Endothelial cell (in vitro differentiated cells): ENCODE results near the gene IL18R1. TPM values are rescaled to one million over a fixed set of nuclear protein-coding genes. Genes with fewer than 3 reads are reported as not detected.

Source experiments
- DNase-seq: peaks from one replicate; pipeline ENCODE4 v3.0.0; 2021; ENCODE audit warnings: low spot score
- H3K27ac Mint-ChIP-seq: one replicate; pipeline ENCODE4 v1.8.0; 2021; ENCODE audit warnings: mixed read lengths, inconsistent platforms; ENCODE audit not compliant: unreplicated experiment
- H3K27me3 Mint-ChIP-seq: one replicate; pipeline ENCODE4 v1.8.0; 2021; ENCODE audit warnings: mild to moderate bottlenecking, moderate library complexity, mixed read lengths, inconsistent platforms; ENCODE audit not compliant: unreplicated experiment
- H3K36me3 Mint-ChIP-seq: one replicate; pipeline ENCODE4 v1.8.0; 2021; ENCODE audit warnings: mild to moderate bottlenecking, low read depth, mixed read lengths, inconsistent platforms; ENCODE audit not compliant: unreplicated experiment
- H3K4me1 Mint-ChIP-seq: one replicate; pipeline ENCODE4 v1.8.0; 2021; ENCODE audit warnings: mild to moderate bottlenecking, mixed read lengths, inconsistent platforms; ENCODE audit not compliant: unreplicated experiment
- H3K4me3 Mint-ChIP-seq: one replicate; pipeline ENCODE4 v1.8.0; 2021; ENCODE audit warnings: mild to moderate bottlenecking, mixed read lengths, inconsistent platforms; ENCODE audit not compliant: unreplicated experiment
- H3K9me3 Mint-ChIP-seq: one replicate; pipeline ENCODE4 v1.8.0; 2021; ENCODE audit warnings: mixed read lengths, inconsistent platforms; ENCODE audit not compliant: unreplicated experiment
- CTCF ChIP-seq: fragments of 200-600 bp; sonication (generic); IDR thresholded peaks from one replicate; pipeline ENCODE4 v1.5.0; 2021; ENCODE audit warnings: antibody characterized with exemption; ENCODE audit not compliant: unreplicated experiment
- total RNA-seq: library from RNA; stranded (reverse); fragmentation: NEBNext Ultra II Directional; extraction: Animal tissue kit (Norgen Biotek cat#: 25700); gene quantifications from one replicate; pipeline ENCODE4 v1.2.1, GENCODE V29; 2021; ENCODE audit not compliant: unreplicated experiment

IL18R1 gene
- total RNA-seq, 1 donor from 2014 or later = 0.51 TPM

DNA sequence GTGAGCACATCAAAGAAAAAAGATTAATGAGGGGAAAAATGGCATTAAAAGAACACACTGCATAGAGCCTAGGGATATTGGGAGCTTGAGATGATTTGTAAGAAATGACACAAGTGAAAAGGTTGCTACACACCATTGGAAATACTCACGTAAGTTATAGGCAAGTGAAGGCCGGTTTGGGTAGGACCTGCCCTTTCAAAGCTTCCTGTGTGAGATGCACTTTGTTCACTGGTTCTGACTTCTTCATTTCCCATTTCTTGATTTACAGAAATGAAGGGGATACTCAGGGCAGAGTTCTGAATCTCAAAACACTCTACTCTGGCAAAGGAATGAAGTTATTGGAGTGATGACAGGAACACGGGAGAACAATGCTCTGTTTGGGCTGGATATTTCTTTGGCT lies 67.3 kb downstream of the IL18R1 start, which contains the start of gene IL18RAP:
Gene IL18RAP (plus strand): TSS at position 251 of the 400 bp plus-strand sequence. CDS start 118 bp downstream, at position 369.
- DNase-seq = no peak
- Mint-ChIP-seq H3K27ac (no peak within 1 kb of the TSS), H3K9me3 (no peaks in the 10 kb centered on the region), H3K4me1 (peaks cover 2% of the 10 kb centered on the region), H3K36me3 (no peaks in the 10 kb centered on the region), H3K27me3 (peaks cover 4% of the 10 kb centered on the region), H3K4me3 (peak within 1 kb of the TSS; percentile 19)
- no peak for TF ChIP-seq CTCF

GRCh38 chr2:102423368-102423767 lies 67.8 kb downstream of the IL18R1 start:
- H3K9me3 Mint-ChIP-seq = no peaks in the 10 kb centered on the region
- no peak for TF ChIP-seq CTCF
- H3K27ac Mint-ChIP-seq = no peak overlapping the region
- no peaks in the 10 kb centered on the region for H3K36me3 Mint-ChIP-seq
- no peak for DNase-seq
- H3K4me3 Mint-ChIP-seq = no peak overlapping the region
- peaks cover 2% of the 10 kb centered on the region for H3K4me1 Mint-ChIP-seq
- H3K27me3 Mint-ChIP-seq = peaks cover 4% of the 10 kb centered on the region

GRCh38 chr2:102424754-102425153 lies 69.2 kb downstream of the IL18R1 start:
- H3K4me1 Mint-ChIP-seq = no peaks in the 10 kb centered on the region
- H3K4me3 Mint-ChIP-seq = no peak overlapping the region
- no peak for DNase-seq
- H3K27me3 Mint-ChIP-seq = peaks cover 4% of the 10 kb centered on the region
- H3K36me3 Mint-ChIP-seq = no peaks in the 10 kb centered on the region
- no peak overlapping the region for H3K27ac Mint-ChIP-seq
- no peak for TF ChIP-seq CTCF
- no peaks in the 10 kb centered on the region for H3K9me3 Mint-ChIP-seq

DNA sequence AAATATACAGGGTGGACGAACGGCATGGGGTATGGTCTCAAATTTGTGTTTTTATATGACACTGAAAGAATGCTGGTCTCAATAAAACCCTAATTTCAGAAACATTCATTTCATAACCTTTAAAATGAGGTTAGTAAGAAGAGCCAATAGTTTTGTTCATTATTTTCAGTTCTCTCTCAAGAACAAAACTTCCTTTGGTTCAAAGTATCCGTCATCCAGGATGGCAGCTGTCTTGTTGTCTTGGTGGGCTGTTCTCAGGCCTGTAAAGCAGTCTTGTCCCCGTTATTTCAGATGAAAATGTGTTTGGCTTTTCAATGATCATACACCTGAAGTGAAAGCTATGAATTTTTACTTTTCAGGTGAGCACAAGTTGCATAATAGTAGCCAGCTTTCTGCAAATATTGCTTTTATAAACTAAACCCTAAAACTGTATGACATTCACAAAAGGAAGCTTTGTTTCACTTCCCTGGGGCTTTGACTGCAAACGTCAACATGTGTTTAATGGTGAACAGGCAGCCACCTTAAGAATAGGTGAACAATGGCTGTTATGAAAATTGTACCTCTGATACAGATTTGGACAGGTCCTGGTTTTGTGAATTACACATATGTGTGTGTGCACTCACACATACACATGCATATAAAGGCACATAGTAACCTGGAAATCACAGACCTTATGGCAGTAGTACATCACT lies 70.0 kb downstream of the IL18R1 start:
- Mint-ChIP-seq H3K4me1 (no peaks in the 10 kb centered on the region), H3K4me3 (no peak overlapping the region), H3K36me3 (no peaks in the 10 kb centered on the region), H3K9me3 (no peaks in the 10 kb centered on the region), H3K27ac (no peak overlapping the region), H3K27me3 (peaks cover 4% of the 10 kb centered on the region)
- DNase-seq = no peak
- no peak for TF ChIP-seq CTCF

DNA sequence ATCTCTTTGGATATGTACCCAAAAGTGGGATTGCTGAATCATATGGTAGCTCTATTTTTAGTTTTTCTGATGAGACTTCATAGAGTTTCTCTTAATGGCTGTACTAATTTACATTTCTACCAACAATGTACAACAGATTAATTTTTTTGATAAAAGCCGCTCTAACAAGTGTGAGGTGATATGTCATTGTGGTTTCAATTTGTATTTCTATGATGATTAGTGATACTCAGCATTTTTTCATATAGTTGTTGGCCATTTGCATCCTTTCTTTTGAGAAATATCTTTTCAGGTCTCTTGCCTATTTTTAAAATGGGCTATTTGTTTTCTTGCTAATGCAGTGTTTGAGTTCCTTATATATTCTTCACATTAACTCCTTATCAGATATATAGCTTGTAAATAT lies 71.7 kb downstream of the IL18R1 start:
- Mint-ChIP-seq H3K4me3 (no peak overlapping the region), H3K27me3 (peaks cover under 1% of the 10 kb centered on the region), H3K27ac (no peak overlapping the region), H3K9me3 (no peaks in the 10 kb centered on the region), H3K4me1 (no peaks in the 10 kb centered on the region), H3K36me3 (no peaks in the 10 kb centered on the region)
- TF ChIP-seq CTCF = no peak
- DNase-seq = no peak
